ENCODE results near the gene GRIP2. TPM values are rescaled to one million over a fixed set of nuclear protein-coding genes. Genes with fewer than 3 reads are reported as not detected.
"Not testable (repeated sequence)": the region's sequence is repeated elsewhere in the genome, so short reads cannot be mapped to it uniquely, and the experiment has no call there.

Gene GRIP2
- total RNA-seq, 3 donors from 2014 or later (not counting 1 experiment from before 2014, with no cell fraction given), result not detected

- H3K27me3 Mint-ChIP-seq (ENCODE audit: low read depth in 2 of 2), result peaks cover 0 to 4% of the 10 kb centered on the region in 2 donors
- no peaks in the 10 kb centered on the region for H3K4me1 Mint-ChIP-seq
- H3K9me3 ChIP-seq (ENCODE audit: control insufficient read depth, insufficient read depth, low read length), result no peaks in the 10 kb centered on the region
- H3K36me3 ChIP-seq (ENCODE audit: control insufficient read depth, insufficient read depth, low read length), result no peaks in the 10 kb centered on the region
- ATAC-seq (no peak), DNase-seq (no peak)
- H3K36me3 Mint-ChIP-seq, result no peaks in the 10 kb centered on the region
- WGBS (ENCODE audit: insufficient coverage), result 87% methylated on average over 22 of the region's 22 CpGs
- intact Hi-C loops (cut with micrococcal nuclease), result no loop called here
- H3K4me3 Mint-ChIP-seq, result no peak overlapping the region
- H3K4me3 ChIP-seq (ENCODE audit: low read length), result no peak overlapping the region
- no peaks in the 10 kb centered on the region for H3K9me3 Mint-ChIP-seq
- no peak overlapping the region for H3K27ac ChIP-seq (ENCODE audit: low read length)
- TF ChIP-seq, protein P1, sequence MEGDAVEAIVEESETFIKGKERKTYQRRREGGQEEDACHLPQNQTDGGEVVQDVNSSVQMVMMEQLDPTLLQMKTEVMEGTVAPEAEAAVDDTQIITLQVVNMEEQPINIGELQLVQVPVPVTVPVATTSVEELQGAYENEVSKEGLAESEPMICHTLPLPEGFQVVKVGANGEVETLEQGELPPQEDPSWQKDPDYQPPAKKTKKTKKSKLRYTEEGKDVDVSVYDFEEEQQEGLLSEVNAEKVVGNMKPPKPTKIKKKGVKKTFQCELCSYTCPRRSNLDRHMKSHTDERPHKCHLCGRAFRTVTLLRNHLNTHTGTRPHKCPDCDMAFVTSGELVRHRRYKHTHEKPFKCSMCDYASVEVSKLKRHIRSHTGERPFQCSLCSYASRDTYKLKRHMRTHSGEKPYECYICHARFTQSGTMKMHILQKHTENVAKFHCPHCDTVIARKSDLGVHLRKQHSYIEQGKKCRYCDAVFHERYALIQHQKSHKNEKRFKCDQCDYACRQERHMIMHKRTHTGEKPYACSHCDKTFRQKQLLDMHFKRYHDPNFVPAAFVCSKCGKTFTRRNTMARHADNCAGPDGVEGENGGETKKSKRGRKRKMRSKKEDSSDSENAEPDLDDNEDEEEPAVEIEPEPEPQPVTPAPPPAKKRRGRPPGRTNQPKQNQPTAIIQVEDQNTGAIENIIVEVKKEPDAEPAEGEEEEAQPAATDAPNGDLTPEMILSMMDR (IDR thresholded peaks at IDR 0.05), result no peak
- H3K27ac Mint-ChIP-seq, result no peak overlapping the region
- no peaks in the 10 kb centered on the region for H3K4me1 ChIP-seq (ENCODE audit: control insufficient read depth, insufficient read depth, low read length)
- H3K27me3 ChIP-seq (ENCODE audit: control insufficient read depth, insufficient read depth, low read length), result no peaks in the 10 kb centered on the region
Observed at GRCh38 chr3:14517601-14518431, 22.3 kb downstream of the GRIP2 start.

DNA sequence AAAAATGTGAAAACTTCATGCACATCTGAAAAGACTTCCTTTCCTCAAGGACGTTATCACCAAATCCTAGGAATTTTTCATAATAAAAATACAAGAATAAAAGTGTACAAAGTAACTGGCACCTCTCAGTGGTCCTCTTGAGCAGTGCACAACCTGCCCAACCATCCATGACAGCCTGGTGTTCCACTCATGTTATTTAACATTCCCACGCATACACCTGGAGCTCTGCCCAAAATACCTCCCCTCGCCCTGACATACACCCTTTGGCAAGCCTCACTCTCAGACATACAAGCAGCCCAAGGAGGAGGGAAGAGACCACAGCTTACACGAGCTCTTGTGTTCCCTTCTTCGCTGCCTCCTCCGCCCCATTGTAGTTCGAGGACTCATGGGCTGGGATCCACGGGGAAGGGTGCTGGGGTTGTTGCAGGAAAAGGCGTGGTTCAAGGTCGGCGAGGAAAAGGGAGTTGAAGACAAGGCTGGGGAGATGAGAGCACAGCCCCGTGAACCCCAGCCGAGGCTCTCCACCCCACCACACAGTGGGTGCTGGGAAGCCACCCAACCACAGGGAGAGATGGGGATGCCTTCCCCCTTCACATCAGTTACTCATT is 23.3 kb downstream of the GRIP2 start:
- no peak for DNase-seq
- Histone ChIP-seq H3K36me3 (ENCODE audit: control insufficient read depth, insufficient read depth, low read length) (no peaks in the 10 kb centered on the region), H3K27ac (ENCODE audit: low read length) (no peak overlapping the region), H3K4me1 (ENCODE audit: control insufficient read depth, insufficient read depth, low read length) (no peaks in the 10 kb centered on the region), H3K9me3 (ENCODE audit: control insufficient read depth, insufficient read depth, low read length) (no peaks in the 10 kb centered on the region), H3K4me3 (ENCODE audit: low read length) (no peak overlapping the region), H3K27me3 (ENCODE audit: control insufficient read depth, insufficient read depth, low read length) (no peaks in the 10 kb centered on the region)
- 81% methylated on average over 13 of the region's 13 CpGs for WGBS (ENCODE audit: insufficient coverage)
- ATAC-seq, result no peak
- Mint-ChIP-seq H3K9me3 (no peaks in the 10 kb centered on the region), H3K27me3 (ENCODE audit: low read depth in 2 of 2) (peaks cover 0 to 4% of the 10 kb centered on the region in 2 donors), H3K4me1 (no peaks in the 10 kb centered on the region), H3K4me3 (no peak overlapping the region), H3K36me3 (no peaks in the 10 kb centered on the region), H3K27ac (no peak overlapping the region)
- intact Hi-C loops (cut with micrococcal nuclease), result no loop called here
- TF ChIP-seq, protein P1 (IDR thresholded peaks at IDR 0.05), result no peak

DNA sequence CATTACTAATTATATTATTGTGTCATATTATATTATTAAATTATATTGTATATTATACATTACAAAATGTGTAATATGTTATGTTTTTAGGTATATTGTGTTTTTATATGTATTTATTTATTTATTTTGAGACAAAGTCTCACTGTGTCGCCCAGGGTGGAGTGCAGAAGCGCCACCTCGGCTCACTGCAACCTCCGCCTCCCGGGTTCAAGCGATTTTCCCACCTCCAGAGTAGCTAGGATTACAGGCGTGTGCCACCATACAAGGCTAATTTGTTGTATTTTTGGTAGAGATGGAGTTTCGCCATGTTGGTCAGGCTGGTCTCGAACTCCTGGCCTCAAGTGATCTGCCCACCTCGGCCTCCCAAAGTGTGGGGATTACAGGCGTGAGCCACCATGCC is 24.6 kb downstream of the GRIP2 start:
- H3K36me3 Mint-ChIP-seq; H3K9me3 Mint-ChIP-seq; ATAC-seq; H3K4me1 ChIP-seq (ENCODE audit: control insufficient read depth, insufficient read depth, low read length); H3K27me3 ChIP-seq (ENCODE audit: control insufficient read depth, insufficient read depth, low read length); H3K27ac ChIP-seq (ENCODE audit: low read length); DNase-seq; H3K4me1 Mint-ChIP-seq; intact Hi-C loops (cut with micrococcal nuclease); H3K9me3 ChIP-seq (ENCODE audit: control insufficient read depth, insufficient read depth, low read length); H3K36me3 ChIP-seq (ENCODE audit: control insufficient read depth, insufficient read depth, low read length); H3K4me3 Mint-ChIP-seq; H3K4me3 ChIP-seq (ENCODE audit: low read length); H3K27ac Mint-ChIP-seq; H3K27me3 Mint-ChIP-seq (ENCODE audit: low read depth in 2 of 2): not testable (repeated sequence)
- WGBS (ENCODE audit: insufficient coverage), result 96% methylated on average over 10 of the region's 11 CpGs

- Histone ChIP-seq H3K9me3 (ENCODE audit: control insufficient read depth, insufficient read depth, low read length) (no peaks in the 10 kb centered on the region), H3K27ac (ENCODE audit: low read length) (no peak overlapping the region), H3K36me3 (ENCODE audit: control insufficient read depth, insufficient read depth, low read length) (no peaks in the 10 kb centered on the region), H3K4me3 (ENCODE audit: low read length) (no peak overlapping the region), H3K27me3 (ENCODE audit: control insufficient read depth, insufficient read depth, low read length) (no peaks in the 10 kb centered on the region), H3K4me1 (ENCODE audit: control insufficient read depth, insufficient read depth, low read length) (no peaks in the 10 kb centered on the region)
- H3K4me3 Mint-ChIP-seq, result no peak overlapping the region
- ATAC-seq, result no peak
- DNase-seq, result no peak
- intact Hi-C loops (cut with micrococcal nuclease), result no loop called here
- no peaks in the 10 kb centered on the region for H3K27me3 Mint-ChIP-seq (ENCODE audit: low read depth in 2 of 2)
- H3K36me3 Mint-ChIP-seq, result no peaks in the 10 kb centered on the region
- WGBS (ENCODE audit: insufficient coverage), result 87% methylated on average over 17 of the region's 17 CpGs
- TF ChIP-seq, protein P1 (IDR thresholded peaks at IDR 0.05), result no peak
- no peaks in the 10 kb centered on the region for H3K9me3 Mint-ChIP-seq
- no peak overlapping the region for H3K27ac Mint-ChIP-seq
- H3K4me1 Mint-ChIP-seq, result peaks cover 0 to under 1% of the 10 kb centered on the region in 2 donors
Observed at GRCh38 chr3:14514323-14514720, 25.8 kb downstream of the GRIP2 start.

Measured in natural killer cell (primary cell).